GM19023 (cell line): ENCODE results near the gene UGT3A1.
A peak's percentile ranks its signal among the peaks of the same experiment; 100 is the strongest.

Experiments
- ATAC-seq: cut with Tn5 transposase; IDR thresholded peaks from one replicate; pipeline ENCODE4 v1.9.1; 2021; ENCODE audit warnings: mild to moderate bottlenecking, moderate library complexity; ENCODE audit not compliant: unreplicated experiment

Gene UGT3A1

GRCh38 chr5:35919191-35919590 lies 72.0 kb downstream of the UGT3A1 start:
- ATAC-seq: no peak

GRCh38 chr5:35908814-35909213 lies 82.4 kb downstream of the UGT3A1 start:
- no peak for ATAC-seq

- no peak for ATAC-seq
Measured at GRCh38 chr5:35908228-35908627, 83.0 kb downstream of the UGT3A1 start.

GRCh38 chr5:35904443-35905132 lies 86.6 kb downstream of the UGT3A1 start:
- ATAC-seq: peak; percentile 43

- ATAC-seq: no peak
Measured at GRCh38 chr5:35903631-35904203, 87.5 kb downstream of the UGT3A1 start.

GRCh38 chr5:35902046-35902672 lies 89.0 kb downstream of the UGT3A1 start:
- no peak for ATAC-seq
